PC-9 (cell line): ENCODE data around the gene SLC5A9. TPM values are rescaled to one million over a fixed set of nuclear protein-coding genes. Genes with fewer than 3 reads are reported as not detected.

ENCODE experiments used
- Bru-seq: library from RNA; stranded (reverse); fragments of 400-500 nt; gene quantifications from one replicate; lab custom pipeline; 2021; lab: Mats Ljungman, UMichigan
- BruChase-seq, 2 experiments: library from RNA; stranded (reverse); fragments of 400-500 nt; gene quantifications; one replicate each; lab custom pipeline; 2021; lab: Mats Ljungman, UMichigan
- BruUV-seq: library from RNA; stranded (reverse); fragments of 400-500 nt; replicated peaks from 2 replicates; lab custom pipeline; 2021; lab: Mats Ljungman, UMichigan
- CTCF ChIA-PET: fragments of 300-600 bp; sonication (Branson Sonifier 250); formaldehyde crosslinking; loops from one replicate; lab custom pipeline; 2022; ENCODE audit warnings: antibody characterized with exemption; lab: Charles Lee
- POLR2A ChIA-PET: fragments of 300-600 bp; sonication (Branson Sonifier 250); formaldehyde crosslinking; loops from one replicate; lab custom pipeline; 2022; ENCODE audit warnings: antibody characterized with exemption; ENCODE audit not compliant: unreplicated experiment; lab: Charles Lee
- DNase-seq, 2 experiments: peaks; one replicate each; pipeline versions ENCODE4 v3.0.0 to v3.0.0-alpha.2; 2015 to 2022; ENCODE audit warnings: mixed read lengths in 1 of 2
- H2AFZ ChIP-seq: fragments of 200-600 bp; sonication (generic); 2 replicates; pipeline ENCODE4 v1.8.1; 2017; ENCODE audit warnings: antibody characterized with exemption
- H3F3A ChIP-seq: fragments of 200-600 bp; sonication (generic); 2 replicates; pipeline ENCODE4 v1.8.1; 2017; ENCODE audit warnings: antibody characterized with exemption, mild to moderate bottlenecking, low read depth; ENCODE audit not compliant: insufficient read depth
- H3K27ac ChIP-seq: fragments of 200-600 bp; sonication (generic); 2 replicates; pipeline ENCODE4 v1.6.1; 2016; ENCODE audit warnings: mixed run types
- H3K27me3 ChIP-seq: fragments of 200-600 bp; sonication (generic); 2 replicates; pipeline ENCODE4 v1.6.1; 2016; ENCODE audit warnings: low read depth, mixed run types; ENCODE audit not compliant: insufficient read depth
- H3K36me3 ChIP-seq: fragments of 200-600 bp; sonication (generic); 2 replicates; pipeline ENCODE4 v1.6.1; 2016; ENCODE audit warnings: low read depth, mixed run types
- H3K4me1 ChIP-seq: fragments of 200-600 bp; sonication (generic); replicated peaks from 2 replicates; pipeline ENCODE4 v1.6.1; 2016; ENCODE audit warnings: mixed run types; ENCODE audit not compliant: insufficient read depth
- H3K4me2 ChIP-seq: fragments of 200-600 bp; sonication (generic); 2 replicates; pipeline ENCODE4 v1.6.1; 2017; ENCODE audit warnings: mixed run types
- H3K4me3 ChIP-seq: fragments of 200-600 bp; sonication (generic); 2 replicates; pipeline ENCODE4 v1.6.1; 2016; ENCODE audit warnings: mixed run types
- H3K79me2 ChIP-seq: fragments of 200-600 bp; sonication (generic); 2 replicates; pipeline ENCODE4 v1.6.1; 2017; ENCODE audit warnings: low read depth, mixed run types
- H3K9me2 ChIP-seq: fragments of 200-600 bp; sonication (generic); 2 replicates; pipeline ENCODE4 v1.8.1; 2017; ENCODE audit warnings: mild to moderate bottlenecking; ENCODE audit not compliant: insufficient read depth
- H3K9me3 ChIP-seq: fragments of 200-600 bp; sonication (generic); 2 replicates; pipeline ENCODE4 v1.8.1; 2016; ENCODE audit warnings: low read depth; ENCODE audit not compliant: insufficient read depth
- H4K20me1 ChIP-seq: fragments of 200-600 bp; sonication (generic); 2 replicates; pipeline ENCODE4 v1.8.1; 2017; ENCODE audit not compliant: insufficient read depth
- CTCF ChIP-seq: fragments of 200-600 bp; sonication (generic); conservative IDR thresholded peaks from 2 replicates; pipeline ENCODE4 v1.6.1; 2017; ENCODE audit warnings: mixed run types, antibody characterized with exemption, mild to moderate bottlenecking, moderate library complexity
- EZH2 ChIP-seq: fragments of 200-600 bp; sonication (generic); IDR thresholded peaks from 2 replicates; pipeline ENCODE4 v1.8.0; 2017; ENCODE audit warnings: antibody characterized with exemption, low read depth
- intact Hi-C: fragments of 100-400 bp; cut with micrococcal nuclease; formaldehyde crosslinking; loops from one replicate; pipeline ENCODE4 v1.10.0; 2022; ENCODE audit not compliant: unreplicated experiment
- long read RNA-seq: library from polyadenylated mRNA; stranded (forward); transcript quantifications from one replicate; pipeline ENCODE4 v2.0.0, GENCODE V29; 2022
- total RNA-seq: library from RNA; stranded (reverse); gene quantifications from 2 replicates; pipeline ENCODE4 v1.2.3, GENCODE V29; 2021

Gene SLC5A9
- total RNA-seq (not detected in 2 replicates), Bru-seq, nascent RNA (not detected), BruChase-seq, experiment 1, labeled RNA remaining after a 2-hour chase (not detected), BruChase-seq, experiment 2, labeled RNA remaining after a 6-hour chase (not detected)
- long read RNA-seq, result 0 reads

- Histone ChIP-seq H3K79me2 (no peaks in the 10 kb centered on the region), H4K20me1 (no peaks in the 10 kb centered on the region), H3K4me1 (no peaks in the 10 kb centered on the region), H3K4me2 (no peak within 1 kb of the TSS), H3K4me3 (no peak within 1 kb of the TSS), H3K9me2 (no peaks in the 10 kb centered on the region), H3K36me3 (no peaks in the 10 kb centered on the region), H3K27me3 (peaks cover 8% of the 10 kb centered on the region; the same call in 1 of the 2 replicates), H3F3A (no peaks in the 10 kb centered on the region), H3K9me3 (no peaks in the 10 kb centered on the region), H3K27ac (no peak within 1 kb of the TSS), H2AFZ (no peak within 1 kb of the TSS)
- POLR2A ChIA-PET, result no interaction called here
- intact Hi-C loops, result no loop called here
- DNase-seq, result no peak
- BruUV-seq, result no TSS peak
- TF ChIP-seq CTCF (no peak), EZH2 (no peak)
- CTCF ChIA-PET, result no interaction called here
These were observed at the start of gene SLC5A9 for GRCh38 chr1:48222501-48223242. SLC5A9 (plus strand) TSS chr1:48222716; CDS start chr1:48222737, 21 bp downstream.

- no peak for DNase-seq
- BruUV-seq, result no TSS peak
- ChIA-PET POLR2A (no interaction called here), CTCF (no interaction called here)
- H3K27me3 ChIP-seq, result peaks cover 15% of the 10 kb centered on the region; the same call in 1 of the 2 replicates
- intact Hi-C loops, result no loop called here
- TF ChIP-seq CTCF (no peak), EZH2 (no peak)
- H3K4me2 ChIP-seq, result no peak overlapping the region
- no peaks in the 10 kb centered on the region for H3K9me2 ChIP-seq
- H3K79me2 ChIP-seq, result no peaks in the 10 kb centered on the region
- no peak overlapping the region for H3K4me3 ChIP-seq
- H3F3A ChIP-seq, result no peaks in the 10 kb centered on the region
- no peaks in the 10 kb centered on the region for H3K4me1 ChIP-seq
- no peaks in the 10 kb centered on the region for H3K36me3 ChIP-seq
- H2AFZ ChIP-seq, result no peak overlapping the region
- H3K27ac ChIP-seq, result no peak overlapping the region
- H3K9me3 ChIP-seq, result no peaks in the 10 kb centered on the region
- no peaks in the 10 kb centered on the region for H4K20me1 ChIP-seq
These were observed 47.4 kb upstream of the SLC5A9 start for GRCh38 chr1:48175116-48175515.

- Histone ChIP-seq H3K4me3 (no peak overlapping the region), H3K4me2 (no peak overlapping the region), H3K27ac (no peak overlapping the region), H2AFZ (no peak overlapping the region), H3K27me3 (peaks cover 10% of the 10 kb centered on the region; the same call in 1 of the 2 replicates), H3K79me2 (no peaks in the 10 kb centered on the region), H3K36me3 (no peaks in the 10 kb centered on the region), H3K9me3 (no peaks in the 10 kb centered on the region), H3K9me2 (no peaks in the 10 kb centered on the region), H3K4me1 (no peaks in the 10 kb centered on the region), H4K20me1 (no peaks in the 10 kb centered on the region), H3F3A (no peaks in the 10 kb centered on the region)
- ChIA-PET POLR2A (no interaction called here), CTCF (no interaction called here)
- intact Hi-C loops, result no loop called here
- no peak for DNase-seq
- BruUV-seq, result no TSS peak
- TF ChIP-seq EZH2 (no peak), CTCF (no peak)
These were observed 45.3 kb upstream of the SLC5A9 start for GRCh38 chr1:48177257-48177656.
